Sigmoid colon (tissue), 4 donors: ENCODE measurements around the gene SLC51A.

Experiments used
- EP300 ChIP-seq, 4 donors: sonication (generic); formaldehyde crosslinking; IDR thresholded peaks; one replicate each; pipeline ENCODE4 v1.6.1; 2017; ENCODE audit warnings: antibody characterized with exemption in 4 of 4
- POLR2A ChIP-seq, 2 donors: fragments of 450-650 bp; IDR thresholded peaks; one replicate each; pipeline ENCODE4 v1.6.1; 2016; ENCODE audit warnings: antibody characterized with exemption in 2 of 2, mild to moderate bottlenecking in 2 of 2, moderate library complexity in 2 of 2
- TF ChIP-seq, protein P1 (sequence below), 4 experiments: fragments of 450-650 bp in 3 of 4; fragments of 200-600 bp in 1 of 4; IDR thresholded peaks; one replicate each; pipeline ENCODE4 v1.5.1; 2016 to 2019; ENCODE audit warnings: antibody characterized with exemption in 4 of 4, mild to moderate bottlenecking in 3 of 4, moderate library complexity in 2 of 4

GRCh38 chr3:196219970-196220311 lies 3.6 kb downstream of the SLC51A start:
- TF ChIP-seq POLR2A (IDR thresholded peaks at IDR 0.05) (no peak), EP300 (IDR thresholded peaks at IDR 0.05) (no peak)
- TF ChIP-seq, protein P1, sequence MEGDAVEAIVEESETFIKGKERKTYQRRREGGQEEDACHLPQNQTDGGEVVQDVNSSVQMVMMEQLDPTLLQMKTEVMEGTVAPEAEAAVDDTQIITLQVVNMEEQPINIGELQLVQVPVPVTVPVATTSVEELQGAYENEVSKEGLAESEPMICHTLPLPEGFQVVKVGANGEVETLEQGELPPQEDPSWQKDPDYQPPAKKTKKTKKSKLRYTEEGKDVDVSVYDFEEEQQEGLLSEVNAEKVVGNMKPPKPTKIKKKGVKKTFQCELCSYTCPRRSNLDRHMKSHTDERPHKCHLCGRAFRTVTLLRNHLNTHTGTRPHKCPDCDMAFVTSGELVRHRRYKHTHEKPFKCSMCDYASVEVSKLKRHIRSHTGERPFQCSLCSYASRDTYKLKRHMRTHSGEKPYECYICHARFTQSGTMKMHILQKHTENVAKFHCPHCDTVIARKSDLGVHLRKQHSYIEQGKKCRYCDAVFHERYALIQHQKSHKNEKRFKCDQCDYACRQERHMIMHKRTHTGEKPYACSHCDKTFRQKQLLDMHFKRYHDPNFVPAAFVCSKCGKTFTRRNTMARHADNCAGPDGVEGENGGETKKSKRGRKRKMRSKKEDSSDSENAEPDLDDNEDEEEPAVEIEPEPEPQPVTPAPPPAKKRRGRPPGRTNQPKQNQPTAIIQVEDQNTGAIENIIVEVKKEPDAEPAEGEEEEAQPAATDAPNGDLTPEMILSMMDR (IDR thresholded peaks at IDR 0.05): no peak
